GM18867 (cell line): Measurements from ENCODE around the gene ASB11.

Experiments
- ATAC-seq: cut with Tn5 transposase; IDR thresholded peaks from one replicate; pipeline ENCODE4 v1.9.1; 2021; ENCODE audit warnings: mild to moderate bottlenecking, moderate library complexity; ENCODE audit not compliant: unreplicated experiment

The ASB11 gene

GRCh38 chrX:15235001-15235400 lies 80.4 kb downstream of the ASB11 start:
- ATAC-seq: no peak

GRCh38 chrX:15233416-15234015 lies 81.9 kb downstream of the ASB11 start:
- ATAC-seq: no peak
